ENCODE measurements around the gene GRIK3.

Gene GRIK3

GRCh38 chr1:36855699-36856494 is 178.4 kb downstream of the GRIK3 start:
- DNase-seq (ENCODE audit: low read depth in 3 of 3): no peak

GRCh38 chr1:36853638-36854037 is 180.7 kb downstream of the GRIK3 start:
- no peak for DNase-seq (ENCODE audit: low read depth in 3 of 3)

GRCh38 chr1:36852586-36852985 is 181.7 kb downstream of the GRIK3 start:
- no peak for DNase-seq (ENCODE audit: low read depth in 3 of 3)

- no peak for DNase-seq (ENCODE audit: low read depth in 3 of 3)
Measured at GRCh38 chr1:36851595-36851994, 182.7 kb downstream of the GRIK3 start.

GRCh38 chr1:36851087-36851486 is 183.2 kb downstream of the GRIK3 start:
- no peak for DNase-seq (ENCODE audit: low read depth in 3 of 3)

- DNase-seq (ENCODE audit: low read depth in 3 of 3): no peak
Measured at GRCh38 chr1:36849956-36850355, 184.4 kb downstream of the GRIK3 start.

- no peak for DNase-seq (ENCODE audit: low read depth in 3 of 3)
Measured at GRCh38 chr1:36847761-36848160, 186.6 kb downstream of the GRIK3 start.

- DNase-seq (ENCODE audit: low read depth in 3 of 3): no peak
Measured at GRCh38 chr1:36847186-36847585, 187.1 kb downstream of the GRIK3 start.

GRCh38 chr1:36846357-36846756 is 188.0 kb downstream of the GRIK3 start:
- DNase-seq (ENCODE audit: low read depth in 3 of 3): no peak

- DNase-seq (ENCODE audit: low read depth in 3 of 3): no peak
Measured at GRCh38 chr1:36845802-36846201, 188.5 kb downstream of the GRIK3 start.

GRCh38 chr1:36844917-36845316 is 189.4 kb downstream of the GRIK3 start:
- DNase-seq (ENCODE audit: low read depth in 3 of 3): no peak

GRCh38 chr1:36843906-36844610 is 190.3 kb downstream of the GRIK3 start:
- no peak for DNase-seq (ENCODE audit: low read depth in 3 of 3)

GRCh38 chr1:36843027-36843426 is 191.3 kb downstream of the GRIK3 start:
- DNase-seq (ENCODE audit: low read depth in 3 of 3): no peak

GRCh38 chr1:36842448-36842847 is 191.9 kb downstream of the GRIK3 start:
- no peak for DNase-seq (ENCODE audit: low read depth in 3 of 3)

GRCh38 chr1:36839485-36839884 is 194.8 kb downstream of the GRIK3 start:
- no peak for DNase-seq (ENCODE audit: low read depth in 3 of 3)

GRCh38 chr1:36838888-36839287 is 195.4 kb downstream of the GRIK3 start:
- DNase-seq (ENCODE audit: low read depth in 3 of 3): no peak

- no peak for DNase-seq (ENCODE audit: low read depth in 3 of 3)
Measured at GRCh38 chr1:36836916-36837315, 197.4 kb downstream of the GRIK3 start.

GRCh38 chr1:36836196-36836883 is 198.0 kb downstream of the GRIK3 start:
- no peak for DNase-seq (ENCODE audit: low read depth in 3 of 3)

- DNase-seq (ENCODE audit: low read depth in 3 of 3): no peak
Measured at GRCh38 chr1:36835696-36836095, 198.6 kb downstream of the GRIK3 start.

- no peak for DNase-seq (ENCODE audit: low read depth in 3 of 3)
Measured at GRCh38 chr1:36835017-36835695, 199.2 kb downstream of the GRIK3 start.

GRCh38 chr1:36834586-36834985 is 199.7 kb downstream of the GRIK3 start:
- no peak for DNase-seq (ENCODE audit: low read depth in 3 of 3)

- no peak for DNase-seq (ENCODE audit: low read depth in 3 of 3)
Measured at GRCh38 chr1:36831186-36831810, 203.0 kb downstream of the GRIK3 start.

All from stimulated activated CD4-positive, alpha-beta T cell treated with anti-CD3 and anti-CD28 coated beads, TNF-alpha, amount 100 ng/mL, for 48 hours (primary cell).